HG03175 (cell line): ENCODE measurements around the gene PRPF6.

ENCODE experiments used
- ATAC-seq: cut with Tn5 transposase; IDR thresholded peaks from one replicate; pipeline ENCODE4 v1.9.1; 2021; ENCODE audit warnings: mild to moderate bottlenecking, moderate library complexity; ENCODE audit not compliant: unreplicated experiment

Gene PRPF6, protein sequence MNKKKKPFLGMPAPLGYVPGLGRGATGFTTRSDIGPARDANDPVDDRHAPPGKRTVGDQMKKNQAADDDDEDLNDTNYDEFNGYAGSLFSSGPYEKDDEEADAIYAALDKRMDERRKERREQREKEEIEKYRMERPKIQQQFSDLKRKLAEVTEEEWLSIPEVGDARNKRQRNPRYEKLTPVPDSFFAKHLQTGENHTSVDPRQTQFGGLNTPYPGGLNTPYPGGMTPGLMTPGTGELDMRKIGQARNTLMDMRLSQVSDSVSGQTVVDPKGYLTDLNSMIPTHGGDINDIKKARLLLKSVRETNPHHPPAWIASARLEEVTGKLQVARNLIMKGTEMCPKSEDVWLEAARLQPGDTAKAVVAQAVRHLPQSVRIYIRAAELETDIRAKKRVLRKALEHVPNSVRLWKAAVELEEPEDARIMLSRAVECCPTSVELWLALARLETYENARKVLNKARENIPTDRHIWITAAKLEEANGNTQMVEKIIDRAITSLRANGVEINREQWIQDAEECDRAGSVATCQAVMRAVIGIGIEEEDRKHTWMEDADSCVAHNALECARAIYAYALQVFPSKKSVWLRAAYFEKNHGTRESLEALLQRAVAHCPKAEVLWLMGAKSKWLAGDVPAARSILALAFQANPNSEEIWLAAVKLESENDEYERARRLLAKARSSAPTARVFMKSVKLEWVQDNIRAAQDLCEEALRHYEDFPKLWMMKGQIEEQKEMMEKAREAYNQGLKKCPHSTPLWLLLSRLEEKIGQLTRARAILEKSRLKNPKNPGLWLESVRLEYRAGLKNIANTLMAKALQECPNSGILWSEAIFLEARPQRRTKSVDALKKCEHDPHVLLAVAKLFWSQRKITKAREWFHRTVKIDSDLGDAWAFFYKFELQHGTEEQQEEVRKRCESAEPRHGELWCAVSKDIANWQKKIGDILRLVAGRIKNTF

DNA sequence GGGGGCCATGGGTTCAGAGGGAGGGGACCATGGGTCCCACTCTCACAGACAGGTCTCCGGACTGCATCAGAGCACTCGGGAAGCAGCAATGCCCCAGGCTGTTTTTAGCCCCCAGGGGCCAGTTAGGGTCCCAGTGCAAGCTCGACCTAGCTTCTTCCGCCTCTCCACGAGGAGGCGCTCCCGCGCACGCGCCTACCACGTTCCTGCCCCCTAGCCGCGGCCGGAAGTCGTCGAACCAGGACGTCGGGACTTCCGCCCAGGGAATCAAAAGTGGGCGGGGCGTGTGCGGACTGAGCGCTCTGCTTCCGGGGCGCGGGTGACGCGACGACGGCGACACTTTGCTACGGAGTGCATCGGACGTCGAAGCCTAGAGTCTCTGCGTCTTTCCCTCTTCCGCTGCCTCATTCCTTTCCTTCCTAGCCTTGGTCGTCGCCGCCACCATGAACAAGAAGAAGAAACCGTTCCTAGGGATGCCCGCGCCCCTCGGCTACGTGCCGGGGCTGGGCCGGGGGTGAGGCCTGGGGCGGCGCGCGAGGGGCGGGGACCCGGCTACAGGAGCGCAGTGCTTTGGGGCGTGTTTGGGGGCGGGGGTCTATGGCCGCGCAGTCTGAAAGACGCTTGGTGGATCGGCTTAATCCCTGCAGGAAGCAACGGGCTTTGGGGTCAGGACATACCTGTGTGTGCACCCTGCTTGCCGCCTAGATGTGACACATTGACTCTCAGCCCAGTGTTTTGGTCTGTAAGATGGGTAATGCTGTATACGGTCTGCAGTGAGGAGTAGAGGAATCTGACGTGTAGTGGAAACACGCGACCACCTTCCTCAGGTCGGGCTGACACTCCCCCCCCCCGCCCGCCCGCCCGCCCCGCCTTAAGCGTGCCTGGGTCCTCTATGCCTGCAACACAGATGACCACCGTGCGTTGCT, at the start of gene PRPF6:
TSS of gene PRPF6 (plus strand) at position 327 of the 923 bp plus-strand sequence. CDS start at position 441, 114 bp downstream.
- peak; percentile 59 for ATAC-seq

DNA sequence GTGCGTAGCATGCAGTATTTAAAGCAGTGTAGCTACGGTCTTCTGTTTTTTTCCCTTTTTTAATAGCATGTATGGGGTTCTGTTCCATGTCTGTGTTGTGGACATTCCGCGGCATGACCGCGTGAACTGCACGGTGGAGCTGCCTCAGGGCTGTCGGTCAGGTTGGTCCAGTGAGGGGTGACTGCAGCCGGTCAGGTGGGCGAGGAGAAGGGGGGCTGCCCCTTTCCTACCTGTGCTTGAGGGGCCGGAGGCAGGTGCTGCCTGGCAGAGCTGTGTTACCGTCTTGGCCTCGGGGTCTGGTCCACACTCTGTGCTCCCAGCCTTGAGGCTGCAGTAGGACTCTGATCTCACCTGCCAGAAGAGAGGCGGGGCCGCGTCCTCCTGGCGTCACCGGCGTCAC, 49.2 kb upstream of the PRPF6 start:
- no peak for ATAC-seq

DNA sequence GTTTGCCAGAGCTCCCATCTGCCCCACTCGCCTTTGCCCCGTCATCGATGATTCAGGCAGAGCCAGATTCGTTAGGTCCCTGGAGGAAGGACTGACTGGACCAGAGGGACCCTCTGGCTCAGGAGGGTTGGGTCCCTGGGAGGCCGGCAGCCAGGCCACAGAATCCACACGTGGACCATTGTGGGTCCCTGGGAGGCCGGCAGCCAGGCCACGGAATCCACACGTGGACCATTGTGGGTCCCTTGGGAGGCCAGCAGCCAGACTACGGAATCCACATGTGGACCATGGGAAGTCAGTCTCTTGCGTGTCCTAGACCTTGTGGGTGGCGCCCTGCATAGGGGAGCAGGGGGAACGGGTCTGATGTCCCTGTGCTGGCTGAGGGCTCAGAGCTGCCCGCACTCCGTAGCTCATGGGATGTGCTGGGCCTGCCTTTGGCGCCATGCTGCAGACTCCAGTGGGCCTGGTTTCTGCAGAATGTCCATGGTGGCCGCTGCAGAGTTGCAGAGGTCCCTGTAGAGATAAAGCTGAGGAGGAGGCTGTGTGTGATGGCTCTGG, 48.2 kb upstream of the PRPF6 start:
- ATAC-seq = no peak

DNA sequence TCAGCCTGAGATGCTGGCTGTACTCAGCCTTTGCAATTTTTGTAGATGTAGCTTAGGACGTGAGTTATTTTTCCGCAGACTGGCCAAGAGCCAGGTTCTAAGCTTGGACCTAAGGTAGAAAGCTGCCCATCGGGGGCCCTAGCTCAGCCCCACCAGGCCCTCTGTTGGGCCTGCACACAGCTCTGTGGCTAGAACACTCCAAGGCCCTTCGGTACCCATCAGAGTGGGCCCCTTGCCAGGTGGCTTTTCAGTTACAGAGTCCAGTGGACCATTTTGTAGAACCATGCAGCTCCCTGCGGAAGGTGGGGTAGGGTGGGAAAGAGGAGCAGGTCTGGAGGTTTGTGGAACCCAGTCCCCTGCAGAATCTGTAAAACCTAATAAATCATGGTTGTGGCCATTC, 47.3 kb upstream of the PRPF6 start:
- ATAC-seq = no peak

DNA sequence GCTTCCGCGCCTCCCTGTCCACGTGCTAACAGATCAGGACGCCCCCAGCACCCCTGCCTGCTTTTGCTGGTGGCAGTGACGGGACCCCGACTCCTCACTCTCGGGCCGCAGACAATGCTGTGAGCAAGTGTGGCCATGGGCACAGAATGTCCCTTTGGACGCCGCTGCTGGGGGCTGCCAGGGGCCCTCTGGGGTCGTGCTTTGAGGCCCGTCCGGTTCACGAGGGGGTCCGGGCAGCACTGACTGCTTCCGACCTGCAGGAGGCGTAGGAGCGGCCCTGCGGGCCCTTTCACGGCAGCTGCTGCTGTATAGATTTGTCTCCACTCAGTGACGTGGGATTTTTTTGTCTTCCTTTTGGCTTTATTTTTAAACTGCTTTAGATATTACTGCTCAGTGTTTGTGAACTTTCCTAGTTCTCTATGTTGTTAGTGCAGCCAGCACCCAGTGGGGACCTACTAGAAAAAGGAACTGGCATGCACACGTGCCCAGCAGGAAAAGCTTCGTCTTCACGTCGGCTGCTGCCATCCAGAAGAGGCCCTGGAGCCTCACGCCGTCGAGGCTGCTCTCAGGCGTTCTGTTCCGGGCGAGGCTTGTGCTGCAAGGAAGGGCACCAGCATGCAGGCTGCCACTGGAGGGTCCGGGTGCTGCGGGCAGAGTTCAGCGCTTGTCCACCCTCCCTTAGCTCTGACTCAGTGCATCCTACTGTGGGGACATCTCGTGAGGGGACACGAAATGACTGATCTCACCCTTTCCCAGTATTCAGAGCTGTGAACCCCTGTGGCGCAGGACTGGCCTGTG, 46.5 kb upstream of the PRPF6 start:
- no peak for ATAC-seq

DNA sequence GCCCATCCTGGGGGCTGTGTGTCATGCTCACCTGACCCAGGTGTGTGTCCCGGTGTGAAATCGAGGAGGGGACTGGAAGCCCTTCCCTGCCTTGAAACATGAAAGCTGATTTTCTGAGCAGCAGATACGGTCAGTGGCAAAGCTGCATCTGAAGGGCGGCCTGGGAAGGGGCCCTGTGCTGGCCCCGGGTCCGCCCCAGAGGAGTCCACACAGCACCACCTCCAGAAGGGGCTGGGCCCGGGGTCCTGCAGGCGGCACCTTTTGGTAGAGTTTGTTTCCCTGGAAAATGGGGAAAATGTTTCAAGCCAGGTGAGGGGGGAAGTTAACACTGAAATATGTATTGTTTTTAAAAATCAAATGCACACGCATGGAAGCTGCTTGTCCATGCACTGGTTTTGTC, 45.5 kb upstream of the PRPF6 start:
- ATAC-seq = no peak

DNA sequence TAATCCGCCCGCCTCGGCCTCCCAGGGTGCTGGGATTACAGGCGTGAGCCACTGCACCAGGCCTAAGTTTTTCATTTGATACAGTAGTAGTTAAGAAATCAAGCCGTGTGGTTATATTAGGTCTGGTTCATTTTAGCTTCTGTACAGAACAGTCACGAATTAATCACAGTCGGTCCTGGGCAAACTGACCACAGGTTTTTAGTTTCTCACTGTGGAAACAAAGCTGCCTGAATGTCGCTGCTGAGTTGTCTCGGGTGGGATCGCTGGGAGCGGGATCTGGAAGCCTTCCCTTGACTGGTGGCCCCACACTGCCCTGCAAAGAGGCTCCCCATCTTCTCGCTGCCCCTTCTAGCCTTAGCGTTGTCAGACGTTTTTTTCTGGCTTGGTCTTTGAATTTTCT, 43.3 kb upstream of the PRPF6 start:
- ATAC-seq = no peak

DNA sequence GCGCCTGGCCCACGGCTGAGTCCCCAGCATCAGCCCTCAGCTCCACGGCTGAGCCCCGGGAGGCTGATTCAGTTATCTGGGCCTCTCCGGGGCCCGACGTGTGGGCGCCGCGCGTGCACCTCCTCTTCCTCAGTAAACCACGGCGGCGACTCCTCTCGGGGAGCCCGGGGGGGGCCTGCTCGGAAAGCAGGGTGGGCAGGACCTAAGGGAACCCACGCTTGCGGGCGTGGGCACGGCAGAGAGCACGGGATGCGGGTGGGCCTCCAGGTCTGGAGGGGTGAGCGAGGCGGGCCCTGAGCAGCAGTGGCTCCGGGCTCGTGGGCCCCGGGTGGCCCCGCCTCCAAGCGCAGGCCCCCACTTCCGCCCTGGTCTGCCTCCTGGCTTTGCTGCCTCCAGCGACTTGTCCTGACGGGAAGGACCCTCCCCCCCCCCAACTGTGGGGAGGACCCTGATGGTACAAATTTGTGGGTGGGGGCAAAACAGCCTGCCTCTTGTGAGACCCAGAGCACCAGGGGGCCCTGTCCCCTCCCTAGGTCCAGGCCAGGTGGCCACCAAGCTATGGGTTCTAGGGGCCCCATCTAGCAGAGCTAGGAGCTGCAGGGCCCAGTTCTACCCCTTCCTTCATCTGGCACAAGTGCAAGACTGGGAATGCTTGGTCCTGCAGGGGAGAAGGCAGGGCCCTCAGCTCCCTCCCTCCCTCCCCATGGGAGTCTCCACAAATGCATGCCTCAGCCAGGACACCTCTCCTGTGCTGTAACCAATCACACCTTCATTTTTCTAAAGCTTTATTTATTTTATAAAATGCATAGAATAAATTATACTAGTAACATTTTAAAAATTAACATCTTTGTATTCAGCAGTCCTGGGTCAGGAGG, 41.6 kb upstream of the PRPF6 start:
- no peak for ATAC-seq

DNA sequence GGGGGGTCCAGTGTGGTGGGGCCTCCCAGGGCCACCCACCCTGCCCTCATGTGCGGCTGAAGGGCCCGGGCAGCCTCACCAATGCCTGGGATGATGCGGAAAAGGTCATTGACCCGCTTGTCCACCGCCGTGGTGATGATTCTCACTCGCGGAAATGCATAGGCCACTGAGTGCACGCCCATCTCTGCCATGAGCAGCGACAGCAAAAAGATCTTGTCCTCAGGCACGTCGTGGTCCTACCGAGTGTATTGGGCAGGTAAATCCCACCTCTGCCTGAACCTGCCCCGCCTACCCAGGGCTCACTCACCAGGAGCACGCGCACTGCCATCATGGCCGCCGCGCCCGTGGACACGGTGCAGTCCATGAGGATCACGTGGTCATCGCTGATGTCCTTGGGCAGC, 40.9 kb upstream of the PRPF6 start:
- no peak for ATAC-seq

DNA sequence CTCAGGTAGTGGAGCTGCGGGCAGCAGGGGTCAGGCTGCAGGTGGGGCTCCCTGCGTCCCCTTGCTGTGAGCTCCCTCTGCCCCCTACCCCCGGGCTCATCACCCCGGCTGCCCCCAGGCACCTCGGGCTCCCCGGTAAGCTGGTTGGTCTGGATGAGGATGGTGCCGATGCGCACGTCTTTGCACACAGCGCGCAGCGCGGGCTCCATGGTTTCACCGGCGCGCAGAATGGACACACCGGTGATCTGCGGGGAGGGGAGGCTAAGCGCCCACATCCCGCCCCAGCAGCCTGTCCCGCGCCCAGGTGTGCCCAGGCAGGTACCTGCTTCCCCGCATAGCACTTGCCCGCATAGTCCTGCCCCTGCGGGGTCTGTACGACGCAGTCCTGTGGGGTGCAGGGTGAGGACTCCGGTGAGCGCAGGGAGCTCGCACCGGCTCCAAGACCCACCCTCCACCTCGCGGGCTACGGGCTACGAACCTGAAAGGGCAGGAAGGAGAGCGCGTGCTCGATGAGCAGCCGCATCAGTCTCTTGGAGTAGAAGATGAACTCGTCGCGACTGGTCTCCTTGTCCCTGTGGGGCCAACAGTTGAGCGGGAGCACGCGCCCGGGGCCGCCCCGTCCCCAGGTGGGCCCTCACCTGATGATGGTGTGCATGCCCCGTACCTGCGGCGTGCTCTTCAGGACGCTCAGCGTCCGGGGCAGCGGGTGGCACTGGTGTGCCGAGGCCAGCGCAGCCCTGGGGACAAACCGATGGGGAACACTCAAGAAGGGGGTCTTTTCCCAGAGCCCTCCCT, 40.3 kb upstream of the PRPF6 start:
- ATAC-seq = no peak

DNA sequence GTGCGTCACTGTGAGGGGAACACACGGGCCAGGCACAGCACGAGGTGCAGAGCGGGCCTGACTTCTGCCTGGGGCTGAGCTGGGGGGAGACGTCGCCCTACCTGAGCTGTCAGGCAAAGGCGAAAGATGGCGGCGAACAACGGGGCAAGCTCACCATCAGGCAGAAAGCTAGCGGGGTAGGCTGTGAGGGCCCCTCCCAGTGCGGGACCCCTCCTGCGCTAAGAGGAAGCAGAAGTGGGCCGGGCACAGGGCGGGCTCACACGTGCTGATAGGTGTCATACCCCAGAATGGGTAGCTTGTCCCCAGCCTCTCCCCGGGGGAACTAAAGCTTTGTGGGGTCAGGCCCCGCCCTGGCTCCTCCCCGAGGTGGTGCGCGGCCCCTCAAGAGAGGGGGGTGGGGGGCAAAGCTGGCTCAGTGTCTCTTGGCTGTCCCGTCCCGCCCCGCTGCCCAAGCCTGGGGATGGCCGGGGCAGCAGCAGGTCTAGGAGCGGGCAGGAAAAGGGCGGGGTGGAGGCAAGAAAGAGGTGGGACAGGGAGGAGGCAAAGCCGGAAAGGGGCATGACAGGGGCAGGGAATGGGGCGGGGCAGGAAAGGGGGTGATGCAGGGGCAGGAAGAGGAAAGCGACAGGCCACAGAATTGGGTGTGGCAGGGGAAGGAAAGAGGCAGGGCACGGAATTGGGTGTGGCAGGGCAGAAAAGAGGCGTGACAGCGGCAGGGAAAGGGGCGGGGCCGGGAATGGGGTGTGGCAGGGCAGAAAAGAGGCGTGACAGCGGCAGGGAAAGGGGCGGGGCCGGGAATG, 39.5 kb upstream of the PRPF6 start:
- no peak for ATAC-seq

DNA sequence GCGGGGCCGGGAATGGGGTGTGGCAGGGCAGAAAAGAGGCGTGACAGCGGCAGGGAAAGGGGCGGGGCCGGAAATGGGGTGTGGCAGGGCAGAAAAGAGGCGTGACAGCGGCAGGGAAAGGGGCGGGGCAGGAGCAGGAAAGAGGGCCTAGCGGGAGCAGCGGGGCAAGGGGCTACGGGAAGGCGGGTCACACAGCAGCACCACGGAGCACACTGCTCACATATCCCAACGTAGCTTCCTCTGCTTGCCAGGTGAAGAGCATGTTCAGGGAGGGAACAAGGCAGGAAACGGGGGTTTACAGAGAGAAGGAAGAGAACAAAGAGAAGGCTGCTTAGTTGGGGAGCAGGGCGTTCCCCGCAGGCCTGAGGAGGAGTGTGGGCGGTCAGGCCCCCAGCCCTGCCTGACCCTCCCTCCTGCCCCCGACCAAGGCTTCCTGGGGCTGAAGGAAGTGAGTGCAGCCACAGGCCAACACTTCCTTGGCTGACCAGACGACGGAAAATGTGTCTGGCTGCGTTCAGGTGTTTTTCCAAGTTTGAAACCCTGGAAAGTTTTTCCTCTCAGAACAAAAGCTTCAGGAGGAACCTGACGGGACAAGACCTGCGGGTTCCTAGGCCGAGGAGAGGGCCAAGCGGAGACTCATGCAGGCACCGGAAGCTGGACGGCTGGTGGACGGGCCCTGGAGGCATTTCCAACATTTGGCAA, 38.5 kb upstream of the PRPF6 start:
- no peak for ATAC-seq

DNA sequence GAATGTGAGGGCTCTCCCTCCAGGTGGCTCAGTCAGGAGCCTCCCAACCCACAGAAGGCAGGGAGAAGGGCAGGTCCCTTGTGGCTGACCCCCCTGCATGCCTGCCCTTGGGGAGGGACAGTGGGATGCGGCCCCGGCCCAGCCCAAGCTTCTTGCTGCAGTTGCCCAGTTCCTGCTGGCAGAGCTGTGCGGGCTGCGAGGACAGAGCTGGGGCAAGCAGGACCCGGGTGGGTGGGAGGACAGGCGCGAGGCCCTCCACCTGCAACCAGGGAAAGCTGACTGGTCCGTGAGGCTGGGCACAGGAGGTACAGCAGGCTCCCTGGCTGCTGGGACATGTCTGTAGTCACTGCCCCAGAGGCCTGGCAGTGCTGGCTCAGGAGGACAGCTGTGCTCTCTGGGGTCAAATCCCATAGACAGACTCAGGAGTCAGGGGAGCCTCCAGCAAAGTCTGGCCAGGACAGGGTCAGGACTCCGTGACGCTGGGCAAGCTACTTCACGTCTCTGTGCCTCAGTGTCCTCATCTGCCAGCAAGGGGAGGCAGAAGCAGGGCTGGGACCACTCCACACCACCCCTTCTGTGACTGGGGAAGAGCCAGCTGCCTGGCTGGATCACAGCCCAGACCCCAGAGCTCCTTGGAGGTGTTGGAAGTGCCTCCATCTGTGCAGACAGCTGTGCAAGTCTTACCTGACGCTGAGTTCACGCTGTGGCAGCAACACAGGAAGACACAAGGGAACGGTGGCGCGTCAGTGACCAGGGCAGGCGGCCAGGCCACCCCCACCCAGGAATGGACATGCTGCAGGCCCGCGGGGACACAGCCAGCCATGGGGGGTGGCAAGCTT, 37.7 kb upstream of the PRPF6 start:
- no peak for ATAC-seq

DNA sequence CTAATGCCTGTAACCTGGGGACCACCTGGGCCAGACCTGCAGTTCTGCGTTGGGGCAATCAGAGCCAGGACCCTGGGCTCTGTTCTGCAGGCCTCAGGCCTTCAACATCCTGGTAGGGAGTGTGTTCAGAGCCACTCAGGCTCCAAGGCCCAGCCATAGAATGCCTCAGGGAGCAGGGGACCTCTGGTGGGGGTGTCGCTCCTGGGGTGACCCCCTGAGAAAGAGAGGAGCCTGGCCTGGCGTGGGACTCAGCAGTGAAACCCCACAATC, 37.2 kb upstream of the PRPF6 start:
- ATAC-seq = no peak

DNA sequence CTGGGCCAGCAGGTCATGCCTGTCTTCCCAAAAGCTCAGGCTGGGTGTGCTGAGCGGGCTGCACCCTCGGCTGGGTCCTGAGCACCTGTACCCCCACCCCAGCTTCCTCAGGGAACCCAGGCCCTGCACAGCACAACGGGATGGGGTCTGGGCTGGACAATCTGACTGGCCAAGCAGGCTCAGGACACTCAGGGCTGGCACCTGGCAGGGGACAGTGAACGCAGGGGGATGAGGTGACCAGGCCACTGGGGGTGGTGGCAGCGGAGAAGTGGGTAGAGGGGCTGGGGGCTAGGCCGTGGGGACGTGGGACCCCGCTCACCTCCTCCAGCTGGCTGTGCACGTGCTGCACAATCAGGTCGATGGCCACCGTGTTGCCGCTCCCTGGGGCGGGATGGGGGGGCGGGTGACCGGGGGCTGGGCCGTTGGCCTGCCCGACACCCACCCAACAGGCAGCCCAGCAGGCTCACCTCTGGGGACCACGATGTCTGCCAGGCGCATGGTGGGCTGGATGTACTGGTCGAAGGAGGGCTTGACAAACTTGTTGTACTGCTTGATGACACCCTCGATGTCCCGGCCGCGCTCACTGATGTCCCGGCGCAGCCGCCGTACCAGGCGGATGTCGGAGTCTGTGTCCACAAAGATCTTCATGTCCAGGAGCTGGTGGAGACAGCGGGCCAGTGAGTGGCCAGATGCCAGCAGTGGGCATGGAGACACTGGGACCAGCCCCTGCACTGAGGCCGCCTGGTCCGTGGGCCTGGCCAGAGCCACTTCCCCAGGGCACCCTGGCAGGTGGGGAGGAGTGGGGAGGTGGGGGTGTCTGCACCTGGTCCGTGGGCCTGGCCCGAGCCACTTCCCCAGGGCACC, 36.6 kb upstream of the PRPF6 start:
- ATAC-seq = no peak
